Omental fat pad (tissue), 4 donors: ENCODE measurements around the gene FZD10. TPM values are rescaled to one million over a fixed set of nuclear protein-coding genes. Genes with fewer than 3 reads are reported as not detected.

Experiments used
- ATAC-seq: fragments of 150-250 bp; one replicate; pipeline ENCODE4 v1.9.1; 2016; ENCODE audit warnings: mild to moderate bottlenecking, moderate library complexity; ENCODE audit not compliant: low FRiP score
- DNase-seq: peaks from one replicate; pipeline ENCODE4 v3.0.0-alpha.2; 2019; ENCODE audit warnings: low spot score
- CTCF ChIP-seq, 3 donors: fragments of 450-650 bp; IDR thresholded peaks; one replicate each; pipeline ENCODE4 v1.5.1; 2016 to 2017; ENCODE audit warnings: antibody characterized with exemption in 3 of 3, mild to moderate bottlenecking in 3 of 3, moderate library complexity in 2 of 3
- total RNA-seq, 4 donors: library from RNA; depleted of rRNA; stranded (reverse); fragments of >200 nt; gene quantifications; one replicate each; pipeline ENCODE4 v1.1.0, GENCODE V29; 2016

FZD10 gene
- total RNA-seq, 4 donors from 2014 or later = 0.25 to 3.8 (median 0.98) TPM

GRCh38 chr12:130144256-130144655 lies 18.0 kb upstream of the FZD10 start:
- ATAC-seq = no peak
- no peak for TF ChIP-seq CTCF (IDR thresholded peaks at IDR 0.05)
- no peak for DNase-seq

GRCh38 chr12:130145731-130146130 lies 16.5 kb upstream of the FZD10 start:
- no peak for DNase-seq
- ATAC-seq = peak; percentile 91
- no peak for TF ChIP-seq CTCF (IDR thresholded peaks at IDR 0.05)

- DNase-seq = no peak
- no peak for TF ChIP-seq CTCF (IDR thresholded peaks at IDR 0.05)
- no peak for ATAC-seq
These were observed 15.9 kb upstream of the FZD10 start for GRCh38 chr12:130146176-130146931.

GRCh38 chr12:130147875-130148596 lies 14.2 kb upstream of the FZD10 start:
- ATAC-seq = no peak
- no peak for TF ChIP-seq CTCF (IDR thresholded peaks at IDR 0.05)
- DNase-seq = no peak

GRCh38 chr12:130151846-130152245 lies 10.4 kb upstream of the FZD10 start:
- no peak for ATAC-seq
- TF ChIP-seq CTCF (IDR thresholded peaks at IDR 0.05) = no peak
- no peak for DNase-seq

GRCh38 chr12:130152386-130152785 lies 9.9 kb upstream of the FZD10 start:
- ATAC-seq = no peak
- TF ChIP-seq CTCF (IDR thresholded peaks at IDR 0.05) = no peak
- DNase-seq = no peak

- DNase-seq = no peak
- TF ChIP-seq CTCF (IDR thresholded peaks at IDR 0.05) = no peak
- no peak for ATAC-seq
These were observed 8.5 kb upstream of the FZD10 start for GRCh38 chr12:130153803-130154202.
